ENCODE measurements around the gene TMEM89. TPM values are rescaled to one million over a fixed set of nuclear protein-coding genes. Genes with fewer than 3 reads are reported as not detected.

TMEM89 gene
- total RNA-seq, 6 experiments from 2014 or later: not detected

DNA sequence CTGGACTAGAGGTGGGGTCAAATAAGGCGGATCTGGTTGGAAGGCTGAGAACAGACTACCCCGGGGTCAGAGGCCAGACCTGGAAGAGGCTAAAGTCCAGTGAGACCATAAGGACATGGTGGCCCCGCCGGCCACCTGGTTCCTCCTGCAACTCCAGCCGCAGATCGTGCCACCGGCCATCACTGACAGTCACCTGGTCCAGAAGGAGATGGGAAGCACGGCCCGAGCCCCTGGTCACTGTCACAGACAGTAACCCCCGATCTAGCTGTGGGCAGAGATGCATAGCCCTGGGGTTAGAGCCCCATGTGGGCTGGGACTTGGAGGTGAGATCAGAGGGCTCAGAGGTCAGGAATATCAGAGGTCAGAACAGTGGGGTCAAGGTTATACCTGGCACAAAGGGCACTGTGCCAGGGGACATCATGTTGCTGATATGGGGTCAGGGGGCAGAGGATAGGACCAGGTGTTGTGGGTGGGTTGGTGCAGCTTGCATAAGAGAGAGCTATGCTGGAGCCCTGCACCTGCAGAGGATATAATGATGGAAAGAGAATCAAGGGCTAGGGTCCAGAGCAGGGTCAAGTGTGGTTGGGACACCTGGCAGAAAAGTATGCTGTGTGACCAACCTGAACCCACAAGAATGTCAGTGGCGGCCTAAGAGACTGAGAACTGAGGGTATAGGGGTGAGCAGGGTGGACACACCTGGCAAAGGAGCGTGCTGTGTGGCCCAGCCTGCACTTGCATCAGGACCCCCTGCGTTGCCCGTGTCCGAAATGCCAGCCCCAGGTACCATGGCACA, 31.6 kb upstream of the TMEM89 start:
- DNase-seq: no peak
- H3K27ac ChIP-seq: no peak overlapping the region
- H3K36me3 ChIP-seq: no peaks in the 10 kb centered on the region
- TF ChIP-seq CTCF (IDR thresholded peaks at IDR 0.05): no peak
- TF ChIP-seq POLR2A (IDR thresholded peaks at IDR 0.05): no peak
- no peaks in the 10 kb centered on the region for H3K4me1 ChIP-seq
- no peak overlapping the region for H3K4me3 ChIP-seq
- no peak for ATAC-seq
- H3K9me3 ChIP-seq: no peaks in the 10 kb centered on the region
- intact Hi-C loops (cut with DNase I): no loop called here
- no peaks in the 10 kb centered on the region for H3K27me3 ChIP-seq
- WGBS (ENCODE audit: insufficient coverage, low coverage, low lambda C conversion rate, missing lambda C conversion rate): 100% methylated on average over 4 of the region's 15 CpGs

GRCh38 chr3:48651771-48652170, 30.2 kb upstream of the TMEM89 start:
- no peak overlapping the region for H3K27ac ChIP-seq
- no peak for TF ChIP-seq POLR2A (IDR thresholded peaks at IDR 0.05)
- no peak for TF ChIP-seq CTCF (IDR thresholded peaks at IDR 0.05)
- no peak for DNase-seq
- H3K4me1 ChIP-seq: no peaks in the 10 kb centered on the region
- H3K9me3 ChIP-seq: no peaks in the 10 kb centered on the region
- H3K36me3 ChIP-seq: no peaks in the 10 kb centered on the region
- H3K4me3 ChIP-seq: no peak overlapping the region
- WGBS (ENCODE audit: insufficient coverage, low coverage, low lambda C conversion rate, missing lambda C conversion rate): 100% methylated on average over 1 of the region's 11 CpGs
- intact Hi-C loops (cut with DNase I): no loop called here
- no peaks in the 10 kb centered on the region for H3K27me3 ChIP-seq
- ATAC-seq: no peak

- intact Hi-C loops (cut with DNase I): no loop called here
- ATAC-seq (no peak), DNase-seq (no peak)
- TF ChIP-seq CTCF (IDR thresholded peaks at IDR 0.05): no peak
- no peak for TF ChIP-seq POLR2A (IDR thresholded peaks at IDR 0.05)
- Histone ChIP-seq H3K4me1 (no peaks in the 10 kb centered on the region), H3K27ac (no peak overlapping the region), H3K9me3 (no peaks in the 10 kb centered on the region), H3K36me3 (no peaks in the 10 kb centered on the region), H3K27me3 (no peaks in the 10 kb centered on the region), H3K4me3 (no peak overlapping the region)
- WGBS (ENCODE audit: insufficient coverage, low coverage, low lambda C conversion rate, missing lambda C conversion rate): 100% methylated on average over 1 of the region's 12 CpGs
These were observed 29.2 kb upstream of the TMEM89 start for GRCh38 chr3:48650723-48651122.

DNA sequence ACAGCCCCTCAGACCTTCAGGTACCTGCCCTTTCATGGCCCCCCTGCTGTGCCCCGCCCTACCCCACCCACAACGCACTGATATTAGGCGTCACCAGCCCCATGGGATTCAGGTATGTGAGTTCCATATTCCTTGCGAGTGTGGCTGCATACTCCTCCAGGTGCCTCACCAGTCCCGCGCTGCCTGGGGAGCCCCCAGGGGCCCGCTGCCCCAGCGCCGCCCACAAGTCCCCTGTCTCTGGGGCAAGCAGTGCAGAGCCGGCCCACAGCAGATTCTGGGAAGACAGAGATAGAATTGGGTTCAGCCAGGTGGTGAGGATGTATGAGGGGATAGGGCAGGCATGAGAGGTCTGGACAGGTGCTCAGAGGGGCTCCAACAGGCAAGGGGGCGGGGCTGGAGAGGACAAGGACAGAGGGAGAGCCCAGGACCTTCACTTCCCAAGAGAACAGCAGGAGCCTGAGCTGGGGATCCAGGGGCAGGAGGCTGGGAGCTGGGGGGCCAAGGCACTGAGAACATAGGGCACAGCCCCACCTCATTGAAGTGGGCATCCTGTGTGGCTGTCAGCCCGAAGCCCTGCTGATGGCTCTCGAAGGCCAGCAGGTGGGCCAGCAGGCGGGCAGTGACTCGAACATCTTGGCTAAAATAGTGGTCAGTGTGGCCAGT, 26.8 kb upstream of the TMEM89 start:
- intact Hi-C loops (cut with DNase I): no loop called here
- TF ChIP-seq CTCF (IDR thresholded peaks at IDR 0.05) (no peak), POLR2A (IDR thresholded peaks at IDR 0.05) (no peak)
- DNase-seq: no peak

More for the DNA sequence above, 26.8 kb upstream of the TMEM89 start:
- no CpG with 5 or more reads among the region's 15 CpGs for WGBS (ENCODE audit: insufficient coverage, low coverage, low lambda C conversion rate, missing lambda C conversion rate)
- H3K9me3 ChIP-seq: no peaks in the 10 kb centered on the region
- no peak overlapping the region for H3K27ac ChIP-seq
- no peaks in the 10 kb centered on the region for H3K36me3 ChIP-seq
- no peak overlapping the region for H3K4me3 ChIP-seq
- no peaks in the 10 kb centered on the region for H3K4me1 ChIP-seq
- no peaks in the 10 kb centered on the region for H3K27me3 ChIP-seq
- ATAC-seq: no peak
